ENCODE measurements around the gene ORC3. TPM values are rescaled to one million over a fixed set of nuclear protein-coding genes. Genes with fewer than 3 reads are reported as not detected.

Gene ORC3
- total and polyA plus RNA-seq, 2 donors (not counting 3 experiments of a cell fraction or from before 2014, with no cell fraction given), result 9.2 to 17.9 TPM

DNA sequence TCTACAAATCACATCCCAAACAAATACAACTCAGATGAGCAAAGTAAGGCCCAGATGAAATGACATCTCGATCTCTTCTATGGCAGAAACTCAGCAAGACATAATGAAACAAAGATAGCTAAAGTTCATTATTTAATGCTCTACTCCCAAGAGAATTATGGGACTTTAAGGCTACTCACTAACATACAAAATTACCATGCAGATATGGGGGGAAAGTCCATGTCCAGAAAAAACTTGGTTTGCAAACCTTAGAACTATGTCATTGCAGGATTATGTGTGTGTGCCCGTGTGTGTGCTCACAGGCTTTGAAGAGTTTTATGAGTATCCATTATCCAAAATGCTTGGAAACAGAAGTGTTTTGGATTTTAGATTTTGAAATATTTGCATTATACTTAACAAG lies 78.1 kb downstream of the ORC3 start:
- no peaks in the 10 kb centered on the region for H3K79me2 ChIP-seq (ENCODE audit: control insufficient read depth, insufficient read depth, low read length)
- no peaks in the 10 kb centered on the region for H3K4me1 ChIP-seq (ENCODE audit: control insufficient read depth, extremely low read depth, insufficient read depth, low read length)
- no peaks in the 10 kb centered on the region for H3K9me3 ChIP-seq (replicated peaks; ENCODE audit: control insufficient read depth, insufficient read depth, low read length)
- H4K20me1 ChIP-seq (replicated peaks; ENCODE audit: control insufficient read depth, extremely low read depth, insufficient read depth, low read length), result no peaks in the 10 kb centered on the region
- no peak for FAIRE-seq
- no TSS peak for BruUV-seq (replicated peaks)
- TF ChIP-seq POLR2A (IDR thresholded peaks at IDR 0.05; ENCODE audit: low read depth, low read length), result no peak
- H3K27ac ChIP-seq (ENCODE audit: insufficient read depth, low read depth, low read length), result no peak overlapping the region
- no peaks in the 10 kb centered on the region for H3K9me1 ChIP-seq (replicated peaks; ENCODE audit: control insufficient read depth, extremely low read depth, insufficient read depth, low read length)
- POLR2A ChIA-PET, result no interaction called here
- no peak overlapping the region for H3K9ac ChIP-seq (replicated peaks; ENCODE audit: extremely low read depth, insufficient read depth, low read length)
- no peak overlapping the region for H2AFZ ChIP-seq (ENCODE audit: low read depth, low read length)
- peaks cover 0 to 4% of the 10 kb centered on the region in 2 experiments for H3K36me3 ChIP-seq (ENCODE audit: control insufficient read depth in 2 of 2, extremely low read depth in 1 of 2, insufficient read depth in 2 of 2, low read length in 2 of 2)
- intact Hi-C loops (cut with micrococcal nuclease), result no loop called here
- dilution Hi-C loops (cut with MboI; ENCODE audit: extremely low pct_ligation_motif_present, low sequenced_read_pairs), result no loop called here
- CTCF ChIA-PET, result no interaction called here
- no peak overlapping the region for H3K4me2 ChIP-seq (ENCODE audit: insufficient read depth, low read length)
- no peaks in the 10 kb centered on the region for H3K27me3 ChIP-seq (ENCODE audit: control insufficient read depth in 2 of 2, insufficient read depth in 2 of 2, low read length in 2 of 2)
- no peak overlapping the region for H3K4me3 ChIP-seq (replicated peaks in 1 of 3; ENCODE audit: insufficient read depth in 1 of 3, low read depth in 1 of 3, low read length in 3 of 3)
- no peak for DNase-seq (ENCODE audit: low read depth, low spot score)

GRCh38 chr6:87669051-87669450 lies 79.1 kb downstream of the ORC3 start:
- H3K4me2 ChIP-seq (ENCODE audit: insufficient read depth, low read length), result no peak overlapping the region
- TF ChIP-seq MYC (IDR thresholded peaks at IDR 0.05; ENCODE audit: low read depth, low read length), result no peak
- no peak for TF ChIP-seq EZH2 (IDR thresholded peaks at IDR 0.05; ENCODE audit: borderline replicate concordance, low read depth, low read length, severe bottlenecking)
- TF ChIP-seq, protein P1, sequence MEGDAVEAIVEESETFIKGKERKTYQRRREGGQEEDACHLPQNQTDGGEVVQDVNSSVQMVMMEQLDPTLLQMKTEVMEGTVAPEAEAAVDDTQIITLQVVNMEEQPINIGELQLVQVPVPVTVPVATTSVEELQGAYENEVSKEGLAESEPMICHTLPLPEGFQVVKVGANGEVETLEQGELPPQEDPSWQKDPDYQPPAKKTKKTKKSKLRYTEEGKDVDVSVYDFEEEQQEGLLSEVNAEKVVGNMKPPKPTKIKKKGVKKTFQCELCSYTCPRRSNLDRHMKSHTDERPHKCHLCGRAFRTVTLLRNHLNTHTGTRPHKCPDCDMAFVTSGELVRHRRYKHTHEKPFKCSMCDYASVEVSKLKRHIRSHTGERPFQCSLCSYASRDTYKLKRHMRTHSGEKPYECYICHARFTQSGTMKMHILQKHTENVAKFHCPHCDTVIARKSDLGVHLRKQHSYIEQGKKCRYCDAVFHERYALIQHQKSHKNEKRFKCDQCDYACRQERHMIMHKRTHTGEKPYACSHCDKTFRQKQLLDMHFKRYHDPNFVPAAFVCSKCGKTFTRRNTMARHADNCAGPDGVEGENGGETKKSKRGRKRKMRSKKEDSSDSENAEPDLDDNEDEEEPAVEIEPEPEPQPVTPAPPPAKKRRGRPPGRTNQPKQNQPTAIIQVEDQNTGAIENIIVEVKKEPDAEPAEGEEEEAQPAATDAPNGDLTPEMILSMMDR (IDR thresholded peaks at IDR 0.05; ENCODE audit: extremely low read depth in 1 of 2, insufficient read depth in 1 of 2, low read depth in 1 of 2, low read length in 2 of 2), result no peak
- no peak for TF ChIP-seq FOS (IDR thresholded peaks at IDR 0.05; ENCODE audit: borderline replicate concordance, insufficient read depth, low read length)
- TF ChIP-seq, protein P2, sequence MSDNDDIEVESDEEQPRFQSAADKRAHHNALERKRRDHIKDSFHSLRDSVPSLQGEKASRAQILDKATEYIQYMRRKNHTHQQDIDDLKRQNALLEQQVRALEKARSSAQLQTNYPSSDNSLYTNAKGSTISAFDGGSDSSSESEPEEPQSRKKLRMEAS (IDR thresholded peaks at IDR 0.05; ENCODE audit: insufficient read depth, insufficient read length), result no peak
- TF ChIP-seq JUN (IDR thresholded peaks at IDR 0.05; ENCODE audit: borderline replicate concordance, insufficient read depth, insufficient read length, low read depth), result no peak
- no peak for TF ChIP-seq POLR2AphosphoS5 (IDR thresholded peaks at IDR 0.05; ENCODE audit: insufficient read depth, low read depth, low read length)
- TF ChIP-seq GATA2 (IDR thresholded peaks at IDR 0.05; ENCODE audit: insufficient read depth, insufficient read length, low read depth, low read length), result no peak
- no peak for TF ChIP-seq POLR2A (IDR thresholded peaks at IDR 0.05; ENCODE audit: low read depth, low read length)
- no peak for DNase-seq (ENCODE audit: low read depth, low spot score)
- no peaks in the 10 kb centered on the region for H4K20me1 ChIP-seq (replicated peaks; ENCODE audit: control insufficient read depth, extremely low read depth, insufficient read depth, low read length)
- no peaks in the 10 kb centered on the region for H3K9me3 ChIP-seq (replicated peaks; ENCODE audit: control insufficient read depth, insufficient read depth, low read length)
- H3K27ac ChIP-seq (ENCODE audit: insufficient read depth, low read depth, low read length), result no peak overlapping the region
- ChIA-PET POLR2A (no interaction called here), CTCF (interaction anchor here (0.9 kb wide), 1 partner anchor 9 kb away, joined by 3 read pairs; no protein-coding TSS in a partner anchor)
- no peaks in the 10 kb centered on the region for H3K4me1 ChIP-seq (ENCODE audit: control insufficient read depth, extremely low read depth, insufficient read depth, low read length)
- H3K9ac ChIP-seq (replicated peaks; ENCODE audit: extremely low read depth, insufficient read depth, low read length), result no peak overlapping the region
- no TSS peak for BruUV-seq (replicated peaks)
- H3K36me3 ChIP-seq (ENCODE audit: control insufficient read depth in 2 of 2, extremely low read depth in 1 of 2, insufficient read depth in 2 of 2, low read length in 2 of 2), result peaks cover 0 to 4% of the 10 kb centered on the region in 2 experiments
- FAIRE-seq, result no peak
- no peak overlapping the region for H2AFZ ChIP-seq (ENCODE audit: low read depth, low read length)
- dilution Hi-C loops (cut with MboI; ENCODE audit: extremely low pct_ligation_motif_present, low sequenced_read_pairs) (no loop called here), intact Hi-C loops (cut with micrococcal nuclease) (no loop called here)
- H3K4me3 ChIP-seq (replicated peaks in 1 of 3; ENCODE audit: insufficient read depth in 1 of 3, low read depth in 1 of 3, low read length in 3 of 3), result no peak overlapping the region
- H3K79me2 ChIP-seq (ENCODE audit: control insufficient read depth, insufficient read depth, low read length), result no peaks in the 10 kb centered on the region
- no peaks in the 10 kb centered on the region for H3K27me3 ChIP-seq (ENCODE audit: control insufficient read depth in 2 of 2, insufficient read depth in 2 of 2, low read length in 2 of 2)
- no peaks in the 10 kb centered on the region for H3K9me1 ChIP-seq (replicated peaks; ENCODE audit: control insufficient read depth, extremely low read depth, insufficient read depth, low read length)
